HL-60 (cell line): Measurements from ENCODE around the gene FOXO3.

Source experiments
- DNase-seq, 2 experiments: peaks; one replicate each; pipeline ENCODE4 v3.0.0-alpha.2; 2010 to 2020; ENCODE audit warnings: low read depth in 1 of 2, low spot score in 1 of 2
- H3K27ac ChIP-seq: fragments of 250-450 bp; sonication (Bioruptor Pico); replicated peaks from 2 replicates; pipeline ENCODE4 v1.5.1; 2020; ENCODE audit warnings: mild to moderate bottlenecking, moderate library complexity
- H3K27me3 ChIP-seq: fragments of 250-450 bp; sonication (Bioruptor Pico); 2 replicates; pipeline ENCODE4 v1.5.1; 2021; ENCODE audit warnings: mild to moderate bottlenecking, moderate library complexity; ENCODE audit not compliant: insufficient read depth, poor library complexity, severe bottlenecking
- H3K4me3 ChIP-seq: replicated peaks from 2 replicates; pipeline ENCODE4 v1.5.1; 2011; ENCODE audit warnings: mild to moderate bottlenecking, control low read depth, low read length; ENCODE audit not compliant: insufficient read depth
- GABPA ChIP-seq: IDR thresholded peaks from 2 replicates; pipeline ENCODE4 v1.6.1; 2012; ENCODE audit warnings: low read depth
- POLR2AphosphoS5 ChIP-seq: IDR thresholded peaks from 2 replicates; pipeline ENCODE4 v1.6.1; 2012; ENCODE audit warnings: low read depth
- SPI1 ChIP-seq: IDR thresholded peaks from 2 replicates; pipeline ENCODE4 v1.6.1; 2012; ENCODE audit warnings: low read depth, mild to moderate bottlenecking, borderline replicate concordance
- TF ChIP-seq, protein P1 (sequence below): IDR thresholded peaks from one replicate; pipeline ENCODE4 v1.5.1; 2011; ENCODE audit warnings: low read length, control low read depth, inconsistent platforms; ENCODE audit not compliant: insufficient read depth
- TF ChIP-seq, protein P2 (sequence below): IDR thresholded peaks from 2 replicates; pipeline ENCODE4 v1.6.1; 2012; ENCODE audit warnings: low read depth; ENCODE audit not compliant: insufficient replicate concordance

The FOXO3 gene

DNA sequence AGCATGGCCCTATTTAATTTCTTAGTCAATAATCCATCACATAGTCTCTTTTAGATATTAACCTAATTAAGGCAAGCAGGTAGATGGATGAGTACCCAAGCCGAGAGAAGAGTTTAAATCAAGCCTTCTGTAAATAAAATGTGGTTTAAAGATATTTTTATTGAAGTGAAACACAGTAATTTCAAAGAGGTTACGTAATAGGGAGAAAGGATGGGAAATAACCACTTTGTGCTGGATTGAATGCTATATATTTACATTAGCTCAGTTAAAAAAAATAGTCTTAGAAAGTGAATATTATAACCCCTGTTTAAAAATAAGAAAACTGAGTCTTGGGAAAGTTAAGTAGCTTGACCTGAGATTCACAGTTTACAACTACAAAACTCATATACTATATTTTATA is 37.0 kb upstream of the FOXO3 start:
- Histone ChIP-seq H3K27ac (no peak overlapping the region), H3K27me3 (no peaks in the 10 kb centered on the region), H3K4me3 (no peak overlapping the region)
- no peak for TF ChIP-seq SPI1
- TF ChIP-seq, protein P1, sequence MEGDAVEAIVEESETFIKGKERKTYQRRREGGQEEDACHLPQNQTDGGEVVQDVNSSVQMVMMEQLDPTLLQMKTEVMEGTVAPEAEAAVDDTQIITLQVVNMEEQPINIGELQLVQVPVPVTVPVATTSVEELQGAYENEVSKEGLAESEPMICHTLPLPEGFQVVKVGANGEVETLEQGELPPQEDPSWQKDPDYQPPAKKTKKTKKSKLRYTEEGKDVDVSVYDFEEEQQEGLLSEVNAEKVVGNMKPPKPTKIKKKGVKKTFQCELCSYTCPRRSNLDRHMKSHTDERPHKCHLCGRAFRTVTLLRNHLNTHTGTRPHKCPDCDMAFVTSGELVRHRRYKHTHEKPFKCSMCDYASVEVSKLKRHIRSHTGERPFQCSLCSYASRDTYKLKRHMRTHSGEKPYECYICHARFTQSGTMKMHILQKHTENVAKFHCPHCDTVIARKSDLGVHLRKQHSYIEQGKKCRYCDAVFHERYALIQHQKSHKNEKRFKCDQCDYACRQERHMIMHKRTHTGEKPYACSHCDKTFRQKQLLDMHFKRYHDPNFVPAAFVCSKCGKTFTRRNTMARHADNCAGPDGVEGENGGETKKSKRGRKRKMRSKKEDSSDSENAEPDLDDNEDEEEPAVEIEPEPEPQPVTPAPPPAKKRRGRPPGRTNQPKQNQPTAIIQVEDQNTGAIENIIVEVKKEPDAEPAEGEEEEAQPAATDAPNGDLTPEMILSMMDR = no peak
- no peak for TF ChIP-seq POLR2AphosphoS5
- TF ChIP-seq GABPA = no peak
- TF ChIP-seq, protein P2, sequence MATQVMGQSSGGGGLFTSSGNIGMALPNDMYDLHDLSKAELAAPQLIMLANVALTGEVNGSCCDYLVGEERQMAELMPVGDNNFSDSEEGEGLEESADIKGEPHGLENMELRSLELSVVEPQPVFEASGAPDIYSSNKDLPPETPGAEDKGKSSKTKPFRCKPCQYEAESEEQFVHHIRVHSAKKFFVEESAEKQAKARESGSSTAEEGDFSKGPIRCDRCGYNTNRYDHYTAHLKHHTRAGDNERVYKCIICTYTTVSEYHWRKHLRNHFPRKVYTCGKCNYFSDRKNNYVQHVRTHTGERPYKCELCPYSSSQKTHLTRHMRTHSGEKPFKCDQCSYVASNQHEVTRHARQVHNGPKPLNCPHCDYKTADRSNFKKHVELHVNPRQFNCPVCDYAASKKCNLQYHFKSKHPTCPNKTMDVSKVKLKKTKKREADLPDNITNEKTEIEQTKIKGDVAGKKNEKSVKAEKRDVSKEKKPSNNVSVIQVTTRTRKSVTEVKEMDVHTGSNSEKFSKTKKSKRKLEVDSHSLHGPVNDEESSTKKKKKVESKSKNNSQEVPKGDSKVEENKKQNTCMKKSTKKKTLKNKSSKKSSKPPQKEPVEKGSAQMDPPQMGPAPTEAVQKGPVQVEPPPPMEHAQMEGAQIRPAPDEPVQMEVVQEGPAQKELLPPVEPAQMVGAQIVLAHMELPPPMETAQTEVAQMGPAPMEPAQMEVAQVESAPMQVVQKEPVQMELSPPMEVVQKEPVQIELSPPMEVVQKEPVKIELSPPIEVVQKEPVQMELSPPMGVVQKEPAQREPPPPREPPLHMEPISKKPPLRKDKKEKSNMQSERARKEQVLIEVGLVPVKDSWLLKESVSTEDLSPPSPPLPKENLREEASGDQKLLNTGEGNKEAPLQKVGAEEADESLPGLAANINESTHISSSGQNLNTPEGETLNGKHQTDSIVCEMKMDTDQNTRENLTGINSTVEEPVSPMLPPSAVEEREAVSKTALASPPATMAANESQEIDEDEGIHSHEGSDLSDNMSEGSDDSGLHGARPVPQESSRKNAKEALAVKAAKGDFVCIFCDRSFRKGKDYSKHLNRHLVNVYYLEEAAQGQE = no peak
- no peak for DNase-seq

DNA sequence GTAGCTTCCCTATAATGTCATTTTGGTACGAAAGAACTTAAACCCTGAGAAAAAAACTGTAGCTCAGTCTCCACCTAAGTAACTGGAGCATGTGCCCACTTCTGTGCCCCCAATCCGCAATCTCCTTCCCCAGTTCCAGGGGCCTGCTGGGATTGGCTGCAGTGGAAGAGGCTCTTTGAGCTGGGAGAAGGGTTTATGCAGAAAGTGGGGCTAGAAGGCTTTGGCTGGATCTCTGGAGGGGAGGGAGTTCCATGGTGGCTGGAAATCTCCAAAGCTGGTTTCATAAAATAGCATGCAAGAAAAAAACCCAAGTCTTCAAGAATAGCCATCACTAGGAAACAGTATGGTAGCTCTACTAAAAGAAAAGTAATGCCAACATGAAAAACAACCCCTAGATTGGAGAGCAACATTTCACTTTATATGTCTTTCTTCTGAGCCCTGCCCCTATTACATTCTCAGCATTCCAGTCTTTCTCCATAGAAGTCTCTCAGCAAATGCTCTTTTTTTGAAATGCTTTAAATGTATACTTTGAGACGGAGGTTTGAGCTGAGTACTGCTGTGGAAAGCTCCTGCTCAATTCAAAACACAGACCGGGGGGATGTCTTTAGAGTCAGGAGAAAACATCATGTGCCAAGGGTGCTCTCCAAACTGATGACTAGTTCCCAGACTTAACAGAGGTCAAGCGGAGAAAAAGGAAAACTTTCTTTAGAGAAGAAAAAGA is 36.0 kb upstream of the FOXO3 start:
- H3K4me3 ChIP-seq = no peak overlapping the region
- no peak overlapping the region for H3K27ac ChIP-seq
- no peak for DNase-seq
- no peak for TF ChIP-seq GABPA
- no peak for TF ChIP-seq SPI1
- TF ChIP-seq, protein P1 = no peak
- no peak for TF ChIP-seq POLR2AphosphoS5
- TF ChIP-seq, protein P2 = no peak
- H3K27me3 ChIP-seq = no peaks in the 10 kb centered on the region

DNA sequence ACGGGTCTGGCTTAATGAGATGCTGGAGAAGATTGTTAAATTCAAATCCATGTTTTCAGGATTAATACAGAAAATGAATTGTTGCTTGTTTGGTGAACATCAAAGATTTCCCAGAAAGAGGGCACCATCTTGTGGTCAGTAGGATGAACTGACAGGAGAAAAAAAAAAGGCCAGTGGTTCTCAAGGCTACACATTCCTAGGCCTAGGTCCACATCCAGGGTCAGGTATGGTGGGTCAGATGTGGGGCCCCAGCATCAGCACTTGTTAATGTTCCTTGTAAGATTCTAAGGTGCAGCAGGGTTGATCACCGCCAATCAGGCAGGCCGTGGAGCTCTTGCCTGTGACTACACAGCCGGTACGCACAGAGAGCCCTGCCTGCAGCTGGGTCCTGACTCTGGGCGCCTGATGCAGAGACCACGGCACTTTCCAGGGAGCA is 34.0 kb upstream of the FOXO3 start:
- Histone ChIP-seq H3K4me3 (no peak overlapping the region), H3K27ac (no peak overlapping the region), H3K27me3 (no peaks in the 10 kb centered on the region)
- DNase-seq = peak in 1 of 2 experiments; percentile 14
- TF ChIP-seq, protein P1 = peak; percentile 67
- no peak for TF ChIP-seq GABPA

DNA sequence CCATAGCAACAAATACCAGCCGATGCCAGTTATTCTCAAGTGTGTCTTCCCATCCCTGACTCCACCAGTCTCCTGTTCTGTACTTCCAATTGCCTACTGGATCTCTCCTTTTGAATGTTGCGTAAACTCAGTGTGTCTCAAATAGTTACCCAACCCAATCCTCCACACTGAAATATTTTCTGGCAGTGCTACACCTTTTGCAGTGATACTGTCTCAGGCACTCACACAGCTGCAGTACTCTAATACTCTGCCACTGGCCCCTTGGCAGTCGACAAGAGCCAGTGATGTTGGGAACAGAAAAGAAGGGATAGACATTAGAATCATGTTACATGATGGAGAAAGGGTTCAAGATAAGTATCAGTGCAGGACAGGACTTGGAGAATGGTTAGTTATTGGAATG is 31.8 kb upstream of the FOXO3 start:
- Histone ChIP-seq H3K27ac (no peak overlapping the region), H3K4me3 (no peak overlapping the region), H3K27me3 (no peaks in the 10 kb centered on the region)
- no peak for DNase-seq
- TF ChIP-seq POLR2AphosphoS5 (no peak), SPI1 (no peak), GABPA (no peak)
- TF ChIP-seq, protein P2 = no peak
- TF ChIP-seq, protein P1 = no peak
